Mesenchymal stem cell (in vitro differentiated cells and primary cell): ENCODE measurements around the gene NFIX.
A peak's percentile ranks its signal among the peaks of the same experiment; 100 is the strongest.
"Not testable (repeated sequence)": the region's sequence is repeated elsewhere in the genome, so short reads cannot be mapped to it uniquely, and the experiment has no call there.

ENCODE experiments used
- DNase-seq: peaks from one replicate; pipeline ENCODE4 v3.0.0-alpha.2; 2013
- H2AFZ ChIP-seq: one replicate; pipeline ENCODE4 v1.6.1; 2013; ENCODE audit warnings: low read depth, mild to moderate bottlenecking, control low read depth, inconsistent platforms, low read length, moderate library complexity
- H2AK5ac ChIP-seq: 2 replicates; pipeline ENCODE4 v1.6.1; 2013; ENCODE audit warnings: low read length, moderate library complexity, mild to moderate bottlenecking, inconsistent platforms; ENCODE audit not compliant: severe bottlenecking
- H2BK120ac ChIP-seq: one replicate; pipeline ENCODE4 v1.6.1; 2013; ENCODE audit warnings: low read depth, mild to moderate bottlenecking, inconsistent platforms, low read length, moderate library complexity
- H2BK12ac ChIP-seq, 2 experiments: one replicate each; pipeline ENCODE4 v1.6.1; 2013; ENCODE audit warnings: inconsistent platforms in 2 of 2, low read length in 2 of 2, mild to moderate bottlenecking in 2 of 2, moderate library complexity in 2 of 2, control low read depth in 1 of 2
- H2BK15ac ChIP-seq: one replicate; pipeline ENCODE4 v1.6.1; 2013; ENCODE audit warnings: mild to moderate bottlenecking, low read depth, inconsistent platforms; ENCODE audit not compliant: poor library complexity, severe bottlenecking
- H2BK5ac ChIP-seq: 2 replicates; pipeline ENCODE4 v1.6.1; 2013; ENCODE audit warnings: low read depth, mild to moderate bottlenecking, low read length, control low read depth, inconsistent platforms; ENCODE audit not compliant: poor library complexity, severe bottlenecking
- H3K14ac ChIP-seq, 2 experiments: one replicate each; pipeline ENCODE4 v1.6.1; 2013; ENCODE audit warnings: inconsistent platforms in 2 of 2, low read length in 2 of 2, control low read depth in 1 of 2, mild to moderate bottlenecking in 1 of 2, moderate library complexity in 1 of 2
- H3K18ac ChIP-seq, 2 experiments: one replicate each; pipeline ENCODE4 v1.6.1; 2013; ENCODE audit warnings: inconsistent platforms in 2 of 2, low read length in 2 of 2, control low read depth in 1 of 2, low read depth in 1 of 2, mild to moderate bottlenecking in 1 of 2
- H3K23ac ChIP-seq, 2 experiments: one replicate each; pipeline ENCODE4 v1.6.1; 2013; ENCODE audit warnings: inconsistent platforms in 2 of 2, low read length in 2 of 2, mild to moderate bottlenecking in 2 of 2, moderate library complexity in 2 of 2, control low read depth in 1 of 2
- H3K27ac ChIP-seq: 2 replicates; pipeline ENCODE4 v1.5.1; 2013; ENCODE audit warnings: mild to moderate bottlenecking, moderate library complexity, low read length, control low read depth, inconsistent platforms; ENCODE audit not compliant: poor library complexity, severe bottlenecking
- H3K27me3 ChIP-seq, 2 experiments: 2 replicates each; pipeline versions ENCODE4 v1.6.1 to v1.7.0; 2013; ENCODE audit warnings: low read length in 2 of 2, mild to moderate bottlenecking in 2 of 2, moderate library complexity in 2 of 2, control low read depth in 1 of 2, inconsistent platforms in 1 of 2; ENCODE audit not compliant: control insufficient read depth in 1 of 2, insufficient read depth in 1 of 2
- H3K36me3 ChIP-seq, 2 experiments: 2 replicates each; pipeline versions ENCODE4 v1.6.1 to v1.7.0; 2013; ENCODE audit warnings: low read length in 2 of 2, control low read depth in 1 of 2, inconsistent platforms in 1 of 2, low read depth in 1 of 2, mild to moderate bottlenecking in 1 of 2; ENCODE audit not compliant: insufficient read depth in 2 of 2, control insufficient read depth in 1 of 2
- H3K4ac ChIP-seq, 2 experiments: one replicate each; pipeline ENCODE4 v1.6.1; 2013; ENCODE audit warnings: inconsistent platforms in 2 of 2, low read length in 2 of 2, mild to moderate bottlenecking in 2 of 2, moderate library complexity in 2 of 2, control low read depth in 1 of 2, low read depth in 1 of 2
- H3K4me1 ChIP-seq: 2 replicates; pipeline ENCODE4 v1.6.1; 2013; ENCODE audit warnings: low read depth, low read length, control low read depth; ENCODE audit not compliant: control insufficient read depth, insufficient read depth
- H3K4me2 ChIP-seq: 2 replicates; pipeline ENCODE4 v1.6.1; 2013; ENCODE audit warnings: low read length, mild to moderate bottlenecking, inconsistent platforms; ENCODE audit not compliant: poor library complexity, severe bottlenecking
- H3K4me3 ChIP-seq, 2 experiments: 2 replicates each; pipeline versions ENCODE4 v1.5.1 to v1.7.0; 2013; ENCODE audit warnings: low read length in 2 of 2, mild to moderate bottlenecking in 2 of 2, control low read depth in 1 of 2, low read depth in 1 of 2; ENCODE audit not compliant: insufficient read depth in 1 of 2
- H3K79me1 ChIP-seq: replicated peaks from 2 replicates; pipeline ENCODE4 v1.6.1; 2013; ENCODE audit warnings: mild to moderate bottlenecking, control low read depth, low read length, inconsistent platforms; ENCODE audit not compliant: poor library complexity, severe bottlenecking
- H3K9ac ChIP-seq: 2 replicates; pipeline ENCODE4 v1.7.0; 2013; ENCODE audit warnings: mild to moderate bottlenecking, low read length, moderate library complexity
- H3K9me3 ChIP-seq: 2 replicates; pipeline ENCODE4 v1.7.0; 2013; ENCODE audit warnings: mild to moderate bottlenecking, low read length; ENCODE audit not compliant: control insufficient read depth
- H4K8ac ChIP-seq: one replicate; pipeline ENCODE4 v1.6.1; 2013; ENCODE audit warnings: inconsistent platforms, mild to moderate bottlenecking, low read length, moderate library complexity
- H4K91ac ChIP-seq: one replicate; pipeline ENCODE4 v1.6.1; 2013; ENCODE audit warnings: mild to moderate bottlenecking, low read length, inconsistent platforms
- WGBS: methylation state at CpG from one replicate; pipeline ENCODE4 v1.1.7; 2013; ENCODE audit warnings: mixed read lengths; 5-methylcytosine and 5-hydroxymethylcytosine counted together

The NFIX gene

DNA sequence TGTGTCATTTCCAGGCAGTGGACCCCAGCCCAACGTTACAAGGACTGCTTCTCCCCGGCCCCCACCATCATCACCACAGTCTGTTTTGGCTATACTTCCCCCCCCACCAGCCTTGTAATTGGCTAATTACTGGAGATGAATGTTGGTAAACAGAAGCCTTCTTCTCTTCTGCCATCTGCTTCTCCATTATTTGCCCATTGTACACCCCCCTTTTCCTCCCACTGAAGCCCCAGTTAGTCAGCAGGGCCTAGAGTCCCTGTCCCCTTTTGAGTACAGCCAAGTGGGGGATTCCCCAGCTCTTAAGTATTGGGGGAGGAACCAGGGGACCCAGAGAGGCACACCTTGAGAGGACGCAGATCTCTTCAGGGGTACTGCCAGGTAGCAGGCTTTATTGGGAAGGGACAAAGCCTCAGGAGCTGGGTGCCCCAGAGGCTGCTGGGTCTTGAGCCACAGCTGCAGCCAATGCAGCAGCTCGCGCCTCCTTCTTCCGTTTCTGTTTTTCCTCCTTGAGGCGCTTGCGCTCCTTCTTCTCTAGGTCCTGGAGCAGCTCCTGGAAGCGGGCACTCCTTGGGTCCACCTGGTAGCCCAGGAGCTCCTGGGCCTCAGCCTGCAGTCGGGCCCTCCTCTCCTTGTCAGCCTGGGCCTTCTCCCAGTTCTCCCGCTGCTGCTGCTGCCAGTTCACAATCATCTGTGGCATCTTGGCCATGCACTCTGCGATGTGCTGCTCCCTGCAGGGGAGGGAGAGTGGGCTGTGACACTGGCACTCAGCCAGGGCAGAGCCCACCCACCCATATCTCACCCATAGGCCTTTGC, 41.3 kb upstream of the NFIX start:
- Histone ChIP-seq H2BK120ac (no peak overlapping the region), H3K36me3 (peaks cover 52 to 58% of the 10 kb centered on the region in 2 experiments), H3K27me3 (no peaks in the 10 kb centered on the region), H3K27ac (no peak overlapping the region), H3K18ac (no peak overlapping the region), H3K79me1 (peaks cover 14% of the 10 kb centered on the region), H2AFZ (no peak overlapping the region), H3K4me3 (peak overlapping the region in 1 of 2 experiments; percentile 27), H2BK12ac (no peak overlapping the region), H3K4me1 (peaks cover 15% of the 10 kb centered on the region), H3K9me3 (no peaks in the 10 kb centered on the region), H3K4me2 (no peak overlapping the region), H3K9ac (peak overlapping the region; percentile 80), H3K4ac (no peak overlapping the region), H2AK5ac (no peak overlapping the region), H2BK5ac (no peak overlapping the region), H4K91ac (no peak overlapping the region), H4K8ac (no peak overlapping the region), H3K23ac (no peak overlapping the region), H2BK15ac (no peak overlapping the region), H3K14ac (no peak overlapping the region)
- 89% methylated on average over 10 of the region's 12 CpGs for WGBS
- DNase-seq = no peak

DNA sequence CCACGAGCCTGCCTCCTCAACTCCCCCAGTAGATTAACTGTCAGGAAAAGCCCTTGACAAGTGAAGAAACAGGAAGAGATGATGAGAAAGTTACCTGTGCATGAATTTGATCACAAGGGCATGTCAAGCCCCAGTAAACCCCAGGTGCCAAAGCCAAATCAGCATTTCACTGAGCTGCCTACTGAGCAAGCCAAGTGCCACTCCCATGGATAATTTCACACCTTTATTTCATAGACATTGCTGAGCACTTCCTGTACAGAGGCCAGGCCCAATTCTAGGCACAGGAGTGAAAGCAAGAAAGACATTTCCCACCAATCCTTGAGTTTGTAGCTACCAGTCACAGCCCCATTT, 40.7 kb upstream of the NFIX start:
- Histone ChIP-seq H3K9me3 (no peaks in the 10 kb centered on the region), H3K23ac (no peak overlapping the region), H2BK5ac (no peak overlapping the region), H2BK120ac (no peak overlapping the region), H2BK12ac (no peak overlapping the region), H3K4me2 (no peak overlapping the region), H3K4me3 (peak overlapping the region in 1 of 2 experiments; percentile 27), H3K27me3 (no peaks in the 10 kb centered on the region), H4K8ac (no peak overlapping the region), H2AK5ac (no peak overlapping the region), H2AFZ (no peak overlapping the region), H3K79me1 (peaks cover 9% of the 10 kb centered on the region), H3K4ac (no peak overlapping the region), H3K27ac (no peak overlapping the region), H3K9ac (peak overlapping the region; percentile 80), H2BK15ac (no peak overlapping the region), H3K4me1 (peaks cover 15% of the 10 kb centered on the region), H3K14ac (no peak overlapping the region), H3K36me3 (peaks cover 46 to 52% of the 10 kb centered on the region in 2 experiments), H4K91ac (no peak overlapping the region), H3K18ac (no peak overlapping the region)
- DNase-seq = no peak
- WGBS = no CpG with 5 or more reads among the region's 1 CpG

DNA sequence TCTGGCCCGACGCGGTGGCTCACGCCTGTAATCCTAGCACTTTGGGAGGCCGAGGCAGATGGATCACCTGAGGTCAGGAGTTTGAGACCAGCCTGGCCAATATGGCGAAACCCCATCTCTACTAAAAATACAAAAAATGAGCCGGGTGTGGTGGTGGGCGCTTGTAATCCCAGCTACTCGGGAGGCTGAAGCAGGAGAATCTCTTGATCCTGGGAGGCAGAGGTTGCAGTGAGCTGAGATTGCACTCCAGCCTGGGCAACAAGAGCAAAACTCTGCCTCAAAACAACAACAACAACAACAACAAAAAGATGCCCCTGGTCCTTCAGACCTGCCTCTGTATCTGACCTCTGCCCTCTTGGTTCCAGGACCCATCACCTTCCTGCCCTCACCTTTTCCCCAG, 39.7 kb upstream of the NFIX start:
- not testable (repeated sequence) for H3K4ac ChIP-seq, H2BK120ac ChIP-seq, H3K27me3 ChIP-seq, H3K14ac ChIP-seq, H2AFZ ChIP-seq, H3K27ac ChIP-seq, H4K8ac ChIP-seq, H2AK5ac ChIP-seq, DNase-seq, H3K18ac ChIP-seq, H3K79me1 ChIP-seq, H2BK15ac ChIP-seq, H4K91ac ChIP-seq, H2BK5ac ChIP-seq, H3K23ac ChIP-seq, H2BK12ac ChIP-seq, H3K9me3 ChIP-seq
- Histone ChIP-seq H3K4me3 (peak overlapping the region in 1 of 2 experiments; percentile 93), H3K36me3 (peaks cover 39 to 43% of the 10 kb centered on the region in 2 experiments), H3K4me2 (peak overlapping the region; percentile 34), H3K9ac (peak overlapping the region; percentile 91), H3K4me1 (peaks cover 15% of the 10 kb centered on the region)
- 94% methylated on average over 6 of the region's 9 CpGs for WGBS

DNA sequence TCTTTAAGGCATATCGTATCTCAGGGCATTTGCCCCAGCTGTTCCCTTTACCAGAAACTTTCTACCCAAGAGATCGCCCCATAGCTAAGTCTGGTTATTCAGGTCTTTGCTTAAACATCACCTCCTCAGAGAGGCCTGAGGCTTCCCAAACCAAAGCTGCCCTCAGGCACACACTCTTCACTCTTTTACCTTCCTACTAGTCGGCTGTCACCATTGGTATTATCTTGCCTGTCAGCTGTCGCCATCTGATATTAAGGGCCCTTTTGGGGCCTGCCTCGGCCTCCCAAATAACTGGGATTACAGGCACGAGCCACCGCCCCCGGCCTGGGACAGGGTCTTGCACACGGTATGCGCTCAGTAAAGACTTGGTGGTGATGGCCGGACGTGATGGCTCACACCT, 39.3 kb upstream of the NFIX start:
- WGBS = 77% methylated on average over 12 of the region's 12 CpGs
- Histone ChIP-seq H2AFZ (no peak overlapping the region), H3K27ac (no peak overlapping the region)

More for the DNA sequence above, 39.3 kb upstream of the NFIX start:
- H3K9me3 ChIP-seq = no peaks in the 10 kb centered on the region
- no peak overlapping the region for H4K91ac ChIP-seq
- peaks cover 15% of the 10 kb centered on the region for H3K4me1 ChIP-seq
- no peak overlapping the region for H2BK5ac ChIP-seq
- H3K27me3 ChIP-seq = no peaks in the 10 kb centered on the region
- H3K14ac ChIP-seq = no peak overlapping the region
- H2BK120ac ChIP-seq = no peak overlapping the region
- DNase-seq = no peak
- no peak overlapping the region for H2BK12ac ChIP-seq
- peak overlapping the region; percentile 34 for H3K4me2 ChIP-seq
- H3K23ac ChIP-seq = no peak overlapping the region
- H2BK15ac ChIP-seq = no peak overlapping the region
- no peak overlapping the region for H2AK5ac ChIP-seq
- peaks cover 35 to 39% of the 10 kb centered on the region in 2 experiments for H3K36me3 ChIP-seq
- H3K18ac ChIP-seq = no peak overlapping the region
- peaks cover 5% of the 10 kb centered on the region for H3K79me1 ChIP-seq
- H3K9ac ChIP-seq = peak overlapping the region; percentile 91
- peak overlapping the region; percentile 92 to 93 for H3K4me3 ChIP-seq
- no peak overlapping the region for H4K8ac ChIP-seq
- peak overlapping the region in 1 of 2 experiments; percentile 9 for H3K4ac ChIP-seq
